K562 (cell line): Measurements from ENCODE around the gene GLOD4. TPM values are rescaled to one million over a fixed set of nuclear protein-coding genes. Genes with fewer than 3 reads are reported as not detected.

ENCODE experiments used
- BCOR ChIP-seq: fragments of 450-650 bp; IDR thresholded peaks from 2 replicates; pipeline ENCODE4 v1.6.1; 2016
- CHD2 ChIP-seq: IDR thresholded peaks from 2 replicates; pipeline ENCODE4 v1.6.1; 2011; ENCODE audit warnings: low read depth, low read length
- DEAF1 ChIP-seq: fragments of 450-650 bp; formaldehyde crosslinking; IDR thresholded peaks from 2 replicates; pipeline ENCODE4 v1.4.0; 2020; ENCODE audit warnings: mild to moderate bottlenecking, moderate library complexity
- KAT8 ChIP-seq: fragments of 450-650 bp; IDR thresholded peaks from 2 replicates; pipeline ENCODE4 v1.6.1; 2016; ENCODE audit warnings: low read depth, mild to moderate bottlenecking
- RBM34 ChIP-seq: fragments of 200-400 bp; formaldehyde crosslinking; IDR thresholded peaks from 2 replicates; pipeline ENCODE4 v1.6.1; 2018; ENCODE audit warnings: low read length, borderline replicate concordance; ENCODE audit not compliant: insufficient read depth
- SETDB1 ChIP-seq: IDR thresholded peaks from one replicate; pipeline ENCODE4 v1.6.1; 2012; ENCODE audit warnings: low read length, control low read depth, inconsistent platforms
- ZFP30 ChIP-seq: fragments of 250-450 bp; sonication (Bioruptor Pico); IDR thresholded peaks from 2 replicates; pipeline ENCODE4 v1.8.0; 2022; ENCODE audit warnings: moderate library complexity, mild to moderate bottlenecking, inconsistent platforms, borderline replicate concordance
- ZNF311 ChIP-seq: fragments of 250-450 bp; sonication (Bioruptor Pico); IDR thresholded peaks from 2 replicates; pipeline ENCODE4 v1.4.0; 2020; ENCODE audit warnings: mild to moderate bottlenecking, moderate library complexity
- ZNF445 ChIP-seq: fragments of 250-450 bp; sonication (Bioruptor Pico); IDR thresholded peaks from 2 replicates; pipeline ENCODE4 v1.4.0; 2020; ENCODE audit warnings: low read depth, mild to moderate bottlenecking, moderate library complexity
- polyA plus RNA-seq, 8 experiments: library from polyadenylated mRNA; depleted of rRNA in 4 of 8; stranded (reverse) in 5 of 8; unstranded in 3 of 8; fragments of >200 nt; fragmentation: Nextera tagmentation in 2 of 8; fragmentation: Illumina TruSeq in 1 of 8; extraction: Ambion mirVana in 2 of 8; extraction: Trizol in 1 of 8; gene quantifications; 2 replicates each; pipeline versions ENCODE4 v1.2.1 to v1.2.3, GENCODE V29; 2011 to 2014; ENCODE audit warnings: inconsistent platforms in 1 of 8, missing spikeins in 1 of 8
- total RNA-seq, 7 experiments: library from RNA; depleted of rRNA in 6 of 7; stranded (reverse); fragments of >200 nt in 6 of 7; fragmentation: Illumina TruSeq in 2 of 7; extraction: Trizol in 2 of 7; gene quantifications; 2 replicates each; pipeline versions ENCODE4 v1.2.1 to v1.2.3, GENCODE V29; 2011 to 2021; ENCODE audit warnings: low replicate concordance in 1 of 7
- TF ChIP-seq, protein P1 (sequence below): fragments of 250-450 bp; sonication (Bioruptor Pico); IDR thresholded peaks from 2 replicates; pipeline ENCODE4 v1.5.1; 2021; ENCODE audit warnings: mild to moderate bottlenecking

The GLOD4 gene
- total and polyA plus RNA-seq, 9 of the 15 experiments (the other 6 are each of a cell fraction or from before 2014, with no cell fraction given): 52.0 to 109 (median 64.9) TPM

DNA sequence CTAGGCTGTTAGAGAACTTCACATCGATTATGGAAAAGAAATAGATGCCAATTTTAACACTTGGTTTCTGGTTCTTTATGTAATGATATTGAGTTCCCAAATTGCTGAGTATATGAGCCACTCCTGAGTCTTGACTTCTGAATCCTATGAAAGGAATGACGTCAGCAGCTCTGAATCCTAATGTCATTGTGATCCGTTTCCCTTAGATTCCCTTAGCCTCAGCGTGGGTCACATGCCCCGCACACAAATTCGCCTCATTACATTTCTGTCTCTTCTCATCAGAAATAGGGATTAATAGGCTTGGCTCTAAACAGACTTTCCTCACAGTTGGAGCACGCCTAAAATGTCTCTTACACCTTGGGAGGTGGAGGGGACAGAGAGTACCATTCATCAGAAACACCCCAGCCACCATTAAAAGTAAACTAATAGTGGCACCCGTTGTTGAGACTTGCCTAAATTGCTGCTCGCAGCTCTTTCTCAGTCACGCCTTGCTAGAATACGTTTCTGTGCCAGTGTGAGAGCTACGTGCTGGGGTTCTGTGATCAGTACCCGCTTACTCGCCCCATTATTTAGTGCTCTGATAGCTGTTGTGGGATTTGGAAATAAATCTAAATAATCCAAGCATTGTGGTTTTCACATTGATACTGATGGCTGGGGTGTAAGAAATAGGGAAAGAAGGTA is 7.2 kb upstream of the GLOD4 start (continued):
- TF ChIP-seq ZNF445 (CRISPR knock-in tag): no peak
- TF ChIP-seq ZFP30: no peak
- TF ChIP-seq, protein P1, sequence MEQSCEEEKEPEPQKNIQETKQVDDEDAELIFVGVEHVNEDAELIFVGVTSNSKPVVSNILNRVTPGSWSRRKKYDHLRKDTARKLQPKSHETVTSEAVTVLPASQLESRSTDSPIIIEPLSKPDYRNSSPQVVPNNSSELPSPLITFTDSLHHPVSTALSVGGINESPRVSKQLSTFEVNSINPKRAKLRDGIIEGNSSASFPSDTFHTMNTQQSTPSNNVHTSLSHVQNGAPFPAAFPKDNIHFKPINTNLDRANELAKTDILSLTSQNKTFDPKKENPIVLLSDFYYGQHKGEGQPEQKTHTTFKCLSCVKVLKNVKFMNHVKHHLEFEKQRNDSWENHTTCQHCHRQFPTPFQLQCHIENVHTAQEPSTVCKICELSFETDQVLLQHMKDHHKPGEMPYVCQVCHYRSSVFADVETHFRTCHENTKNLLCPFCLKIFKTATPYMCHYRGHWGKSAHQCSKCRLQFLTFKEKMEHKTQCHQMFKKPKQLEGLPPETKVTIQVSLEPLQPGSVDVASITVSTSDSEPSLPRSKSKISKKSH (CRISPR knock-in tag): no peak
- TF ChIP-seq CHD2: no peak
- TF ChIP-seq DEAF1 (CRISPR knock-in tag): no peak
- no peak for TF ChIP-seq KAT8
- no peak for TF ChIP-seq RBM34
- no peak for TF ChIP-seq BCOR
- TF ChIP-seq ZNF311 (CRISPR knock-in tag): no peak
- TF ChIP-seq SETDB1: no peak
